ENCODE measurements around the gene KNOP1.
"Not testable (repeated sequence)": the region's sequence is repeated elsewhere in the genome, so short reads cannot be mapped to it uniquely, and the experiment has no call there.

The KNOP1 gene

GRCh38 chr16:19679281-19679680 lies 38.7 kb downstream of the KNOP1 start:
- not testable (repeated sequence) for DNase-seq

DNA sequence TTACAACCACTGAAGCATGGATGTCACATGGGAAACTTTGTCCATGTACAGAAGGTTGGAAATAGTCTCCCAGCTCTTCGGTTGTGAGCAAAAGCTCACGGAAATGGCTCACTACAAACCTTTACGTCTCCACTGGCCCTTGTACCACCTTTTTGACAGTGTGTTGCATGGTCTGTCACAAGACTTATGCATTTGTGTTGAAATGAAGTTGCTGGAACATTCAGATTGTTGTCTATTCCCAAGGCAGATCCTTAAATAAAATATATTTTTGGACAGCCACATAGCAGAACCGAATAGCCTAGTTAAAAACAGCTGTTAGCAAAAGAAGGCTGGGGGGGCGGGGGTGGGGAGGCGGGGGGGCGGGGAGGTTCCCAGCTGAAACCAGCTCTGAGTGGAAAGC lies 39.2 kb downstream of the KNOP1 start:
- DNase-seq: no peak

DNA sequence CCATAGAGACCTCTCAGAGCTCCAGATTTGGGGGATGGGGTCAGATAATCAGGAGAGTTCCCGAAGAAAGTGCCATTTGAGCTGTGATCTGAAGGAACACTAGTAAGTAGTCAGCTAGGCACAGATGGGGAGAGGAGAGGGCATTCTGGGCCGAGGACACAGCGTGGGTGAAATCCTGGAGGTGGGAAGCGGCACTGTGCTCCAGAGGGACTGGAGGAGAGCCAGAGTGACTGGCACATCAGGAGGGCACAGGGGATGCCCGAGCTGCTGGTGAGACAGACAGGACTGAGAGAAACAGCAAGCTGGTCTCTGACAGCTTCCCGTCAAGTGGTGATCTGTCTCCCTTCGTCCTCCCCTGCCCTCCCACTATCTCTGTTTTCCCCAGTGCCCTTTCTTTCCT lies 40.6 kb downstream of the KNOP1 start:
- DNase-seq: no peak

- no peak for DNase-seq
Measured at GRCh38 chr16:19674485-19674884, 43.5 kb downstream of the KNOP1 start.

DNA sequence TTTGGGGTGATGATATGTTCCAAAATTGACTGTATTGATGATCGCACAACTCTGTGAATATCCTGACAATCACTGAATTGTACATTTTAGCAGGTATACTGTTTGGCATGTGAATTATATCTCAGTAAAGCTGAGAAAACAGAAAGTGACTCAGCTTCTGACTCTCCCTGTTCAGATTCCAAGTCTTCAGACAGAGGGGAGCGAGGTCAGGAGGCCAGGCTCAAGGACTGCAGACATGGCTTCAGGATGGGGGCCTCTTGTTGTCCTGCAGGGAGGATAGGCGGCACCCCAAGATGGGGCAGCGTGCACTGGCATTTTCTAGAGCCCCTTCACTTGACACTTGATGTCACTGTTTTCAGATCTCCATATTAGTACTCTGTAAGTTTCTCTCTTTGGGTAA lies 45.6 kb downstream of the KNOP1 start:
- DNase-seq: no peak

DNA sequence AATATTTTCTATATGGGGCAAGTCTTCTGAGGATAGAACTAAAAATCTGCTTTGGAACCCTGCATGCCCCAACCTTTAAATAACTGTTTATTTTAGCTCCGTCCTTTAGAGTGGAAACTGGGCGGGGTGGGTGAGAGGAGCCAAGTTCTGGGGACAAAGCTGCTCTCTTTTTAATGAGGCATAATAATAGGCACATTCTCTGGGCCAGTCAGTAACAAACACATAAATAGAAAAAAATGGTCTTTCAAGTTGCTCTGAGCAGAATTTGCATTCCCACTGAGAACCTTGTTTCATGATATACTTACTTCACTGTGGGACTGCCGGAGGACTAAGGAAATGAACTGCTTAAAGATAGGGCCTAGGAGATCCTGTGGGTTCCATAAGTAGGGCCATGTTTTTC lies 51.5 kb downstream of the KNOP1 start:
- no peak for DNase-seq

DNA sequence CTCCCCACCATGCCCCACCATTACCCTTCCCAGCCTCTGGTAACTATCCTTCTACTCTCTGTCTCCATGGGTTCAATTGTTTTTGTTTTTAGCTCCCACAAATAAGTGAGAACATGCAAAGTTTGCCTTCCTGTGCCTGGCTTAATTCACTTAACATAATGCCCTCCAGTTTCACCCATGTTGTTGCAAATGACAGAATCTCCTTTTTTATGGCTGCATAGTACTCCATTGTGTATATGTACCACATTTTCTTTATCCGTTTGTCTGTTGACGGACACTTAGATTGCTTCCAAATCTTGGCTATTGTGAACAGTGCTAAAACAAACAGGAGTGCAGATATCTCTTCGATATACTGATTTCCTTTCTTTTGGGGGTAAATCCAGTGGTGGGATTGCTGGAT lies 52.7 kb downstream of the KNOP1 start:
- not testable (repeated sequence) for DNase-seq

DNA sequence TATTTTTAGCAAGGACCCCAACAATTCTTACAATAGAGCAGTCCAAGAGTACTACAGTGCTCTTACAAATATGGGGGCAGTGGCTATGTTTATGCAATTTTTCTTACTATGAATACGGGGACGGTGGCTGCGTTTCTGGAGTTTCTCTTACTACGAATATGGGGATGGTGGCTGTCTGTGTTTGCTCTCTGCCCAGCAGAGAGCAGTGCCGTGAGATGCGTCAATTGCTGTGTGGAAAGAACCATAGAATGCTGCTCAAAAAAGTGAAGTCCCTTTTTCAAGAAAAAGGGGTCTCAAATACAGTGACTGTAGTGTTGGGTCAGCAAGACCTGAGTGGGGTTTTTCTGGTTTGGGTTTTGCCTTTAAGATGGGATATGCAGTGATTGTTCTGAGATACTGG lies 53.9 kb downstream of the KNOP1 start:
- DNase-seq: no peak

DNA sequence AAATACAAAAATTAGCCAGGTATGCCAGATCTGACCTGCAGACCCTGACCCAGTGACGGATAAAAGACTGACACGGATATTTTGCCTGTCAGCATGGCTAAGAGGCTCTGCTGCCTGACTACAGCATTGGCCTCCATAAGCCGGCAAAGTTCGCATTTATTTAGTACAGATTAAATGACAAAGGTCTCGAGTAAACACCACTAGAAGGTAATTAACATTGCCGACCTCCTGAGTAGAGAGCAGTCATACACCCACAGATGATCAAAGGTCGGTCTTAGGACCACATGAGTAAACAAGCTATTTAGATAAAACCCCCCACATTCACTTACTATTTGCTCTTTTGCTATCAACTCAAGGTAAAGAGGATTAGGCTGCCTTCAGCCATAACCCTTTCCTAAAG lies 55.7 kb downstream of the KNOP1 start:
- DNase-seq: no peak

GRCh38 chr16:19660432-19660831 lies 57.6 kb downstream of the KNOP1 start:
- DNase-seq: no peak

- no peak for DNase-seq
Measured at GRCh38 chr16:19659554-19659953, 58.5 kb downstream of the KNOP1 start.

DNA sequence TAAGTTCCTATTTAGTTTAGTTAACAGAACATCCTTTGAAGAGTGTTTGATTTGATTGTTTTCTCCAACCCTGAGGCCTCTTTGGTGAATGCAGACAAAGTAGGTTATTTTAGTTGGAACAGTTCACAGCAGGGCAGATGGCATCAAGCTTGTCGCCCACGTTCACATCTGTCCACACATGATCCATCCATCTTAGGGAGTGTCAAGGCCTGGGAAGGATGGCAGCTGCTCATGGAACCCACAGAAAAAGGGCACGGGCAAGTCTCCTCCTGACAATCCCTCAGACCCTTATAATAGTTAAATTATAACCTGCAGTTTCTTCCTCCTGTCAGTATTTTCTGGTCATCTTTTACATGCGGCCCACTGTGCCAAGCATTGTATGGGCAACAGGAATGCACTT lies 60.2 kb downstream of the KNOP1 start:
- no peak for DNase-seq

GRCh38 chr16:19655242-19655777 lies 62.7 kb downstream of the KNOP1 start:
- DNase-seq: no peak

DNA sequence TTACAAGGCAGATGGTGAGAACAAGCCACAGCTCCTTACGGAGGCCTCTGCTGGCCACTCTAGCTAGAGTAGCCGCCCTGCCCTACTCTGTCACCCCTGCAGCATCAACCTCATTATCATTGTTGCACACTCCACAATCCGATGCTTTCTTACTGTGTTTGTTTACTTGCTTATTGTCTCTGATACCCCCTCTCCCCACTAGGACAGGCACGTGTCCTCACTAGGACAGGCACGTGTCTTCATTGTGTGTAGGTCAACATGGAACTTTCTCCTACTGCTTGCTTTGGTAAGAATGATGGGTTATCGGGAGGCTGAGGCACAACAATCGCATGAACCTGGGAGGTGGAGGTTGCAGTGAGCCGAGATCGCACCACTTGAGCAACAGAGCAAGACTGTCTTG lies 63.9 kb downstream of the KNOP1 start:
- DNase-seq: no peak

Measured in eye (tissue), 1 donor.